Activated CD4-positive, alpha-beta T cell treated with anti-CD3 and anti-CD28 coated beads for 24 hours (primary cell): ENCODE measurements around the gene PCDHGA9.
"Not testable (repeated sequence)": the region's sequence is repeated elsewhere in the genome, so short reads cannot be mapped to it uniquely, and the experiment has no call there.

Source experiments
- DNase-seq, 2 donors: peaks; one replicate each; pipeline ENCODE4 v3.0.0-alpha.2; 2020; ENCODE audit warnings: low read depth in 2 of 2

Gene PCDHGA9

GRCh38 chr5:141402553-141403243, at the start of gene PCDHGA9:
PCDHGA9 (plus strand) TSS chr5:141402778; CDS start chr5:141402953, 175 bp downstream.
- DNase-seq, result no peak

- DNase-seq, result no peak
Measured at GRCh38 chr5:141354900-141355469, 47.6 kb upstream of the PCDHGA9 start, which contains the start of gene PCDHGA4. PCDHGA4 (plus strand) TSS chr5:141355021; CDS start chr5:141355108, 87 bp downstream.

- no peak for DNase-seq
Measured at GRCh38 chr5:141355641-141356040, 46.9 kb upstream of the PCDHGA9 start.

GRCh38 chr5:141356133-141356532, 46.4 kb upstream of the PCDHGA9 start:
- no peak for DNase-seq

- DNase-seq, result no peak
Measured at GRCh38 chr5:141356950-141357349, 45.6 kb upstream of the PCDHGA9 start.

GRCh38 chr5:141359790-141360426, 42.7 kb upstream of the PCDHGA9 start, which contains the start of gene PCDHGB2:
PCDHGB2 (plus strand) TSS chr5:141359994; CDS start chr5:141360136, 142 bp downstream.
- no peak for DNase-seq

- DNase-seq, result no peak
Measured at GRCh38 chr5:141360685-141361084, 41.9 kb upstream of the PCDHGA9 start.

- no peak for DNase-seq
Measured at GRCh38 chr5:141362719-141363118, 39.9 kb upstream of the PCDHGA9 start.

GRCh38 chr5:141363952-141364660, 38.5 kb upstream of the PCDHGA9 start, which contains the start of gene PCDHGA5:
PCDHGA5 (plus strand) TSS chr5:141364162; CDS start chr5:141364331, 169 bp downstream.
- no peak for DNase-seq

- no peak for DNase-seq
Measured at GRCh38 chr5:141366016-141366896, 36.3 kb upstream of the PCDHGA9 start.

GRCh38 chr5:141369994-141370848, 32.4 kb upstream of the PCDHGA9 start, which contains the start of gene PCDHGB3:
PCDHGB3 (plus strand) TSS chr5:141370242; CDS start chr5:141370395, 153 bp downstream.
- DNase-seq, result no peak

- no peak for DNase-seq
Measured at GRCh38 chr5:141371572-141372475, 30.8 kb upstream of the PCDHGA9 start.

- no peak for DNase-seq
Measured at GRCh38 chr5:141373673-141374317, 28.8 kb upstream of the PCDHGA9 start, which contains the start of gene PCDHGA6. PCDHGA6 (plus strand) TSS chr5:141373891; CDS start chr5:141374084, 193 bp downstream.

GRCh38 chr5:141374627-141375026, 28.0 kb upstream of the PCDHGA9 start:
- DNase-seq, result no peak

GRCh38 chr5:141375444-141376155, 27.0 kb upstream of the PCDHGA9 start:
- not testable (repeated sequence) for DNase-seq

GRCh38 chr5:141382469-141383294, 19.9 kb upstream of the PCDHGA9 start, which contains the start of gene PCDHGA7:
PCDHGA7 (plus strand) TSS chr5:141382742; CDS start chr5:141382900, 158 bp downstream.
- DNase-seq, result no peak

GRCh38 chr5:141383345-141383744, 19.2 kb upstream of the PCDHGA9 start:
- no peak for DNase-seq
